GM06990 (cell line): ENCODE data around the gene ABCA7.
"Not testable (repeated sequence)": the region's sequence is repeated elsewhere in the genome, so short reads cannot be mapped to it uniquely, and the experiment has no call there.

Source experiments
- DNase-seq: peaks from one replicate; pipeline ENCODE4 v3.0.0-alpha.2; 2011; ENCODE audit not compliant: insufficient read length; ENCODE audit errors: extremely low read depth
- H3K27me3 ChIP-seq: replicated peaks from 2 replicates; pipeline ENCODE4 v1.6.0; 2011; ENCODE audit warnings: low read length; ENCODE audit not compliant: control insufficient read depth, insufficient read depth
- H3K36me3 ChIP-seq: 2 replicates; pipeline ENCODE4 v1.5.1; 2011; ENCODE audit warnings: low read length; ENCODE audit not compliant: control insufficient read depth, insufficient read depth
- H3K4me3 ChIP-seq: replicated peaks from 2 replicates; pipeline ENCODE4 v1.5.1; 2011; ENCODE audit warnings: low read depth, mild to moderate bottlenecking, control low read depth, low read length
- TF ChIP-seq, protein P1 (sequence below): IDR thresholded peaks from 2 replicates; pipeline ENCODE4 v1.5.1; 2011; ENCODE audit warnings: low read length, control low read depth, mild to moderate bottlenecking, inconsistent platforms; ENCODE audit not compliant: insufficient read depth, poor library complexity, severe bottlenecking

The ABCA7 gene

DNA sequence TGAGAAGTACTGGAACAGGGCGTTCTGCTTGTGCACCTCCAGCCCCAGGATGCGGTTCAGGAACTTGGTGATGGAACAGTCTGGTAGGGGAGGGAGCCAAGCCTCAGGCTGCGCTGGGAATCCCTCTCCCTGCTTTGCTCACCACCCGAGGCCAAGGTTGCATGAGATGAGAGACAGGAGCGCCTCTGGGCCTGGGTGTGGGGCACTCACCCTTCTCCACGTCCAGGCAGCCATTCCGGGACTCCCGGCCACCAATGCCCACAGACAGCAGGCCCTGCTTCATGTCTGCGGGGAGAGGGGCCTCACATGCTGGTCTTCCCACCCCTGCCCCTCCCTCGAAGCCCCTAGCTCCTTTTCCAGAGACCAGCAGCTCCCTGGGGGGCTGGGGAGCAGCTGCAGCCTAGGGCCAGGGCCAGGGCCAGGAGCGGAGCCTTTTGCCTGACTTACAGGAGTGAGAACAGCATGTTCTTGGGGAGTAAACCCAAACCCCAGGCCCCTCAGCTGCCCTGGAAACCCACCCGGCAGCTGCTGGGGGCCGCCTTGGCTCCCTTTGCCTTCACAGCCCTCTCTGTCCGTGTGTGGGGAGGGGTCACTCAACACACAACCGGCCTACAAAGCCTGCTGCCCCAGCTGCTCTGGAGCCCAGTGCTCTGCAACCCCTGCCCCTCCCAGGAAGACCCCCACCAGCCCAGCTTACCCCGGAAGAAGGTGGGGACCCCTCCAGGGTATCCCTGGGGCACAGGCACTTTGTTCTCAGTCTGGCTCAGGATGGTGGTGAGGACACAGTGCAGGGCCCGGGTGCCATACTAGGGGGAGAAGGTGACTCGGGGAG lies 71.1 kb downstream of the ABCA7 start:
- Histone ChIP-seq H3K4me3 (no peak overlapping the region), H3K36me3 (peaks cover 39% of the 10 kb centered on the region), H3K27me3 (no peaks in the 10 kb centered on the region)
- TF ChIP-seq, protein P1, sequence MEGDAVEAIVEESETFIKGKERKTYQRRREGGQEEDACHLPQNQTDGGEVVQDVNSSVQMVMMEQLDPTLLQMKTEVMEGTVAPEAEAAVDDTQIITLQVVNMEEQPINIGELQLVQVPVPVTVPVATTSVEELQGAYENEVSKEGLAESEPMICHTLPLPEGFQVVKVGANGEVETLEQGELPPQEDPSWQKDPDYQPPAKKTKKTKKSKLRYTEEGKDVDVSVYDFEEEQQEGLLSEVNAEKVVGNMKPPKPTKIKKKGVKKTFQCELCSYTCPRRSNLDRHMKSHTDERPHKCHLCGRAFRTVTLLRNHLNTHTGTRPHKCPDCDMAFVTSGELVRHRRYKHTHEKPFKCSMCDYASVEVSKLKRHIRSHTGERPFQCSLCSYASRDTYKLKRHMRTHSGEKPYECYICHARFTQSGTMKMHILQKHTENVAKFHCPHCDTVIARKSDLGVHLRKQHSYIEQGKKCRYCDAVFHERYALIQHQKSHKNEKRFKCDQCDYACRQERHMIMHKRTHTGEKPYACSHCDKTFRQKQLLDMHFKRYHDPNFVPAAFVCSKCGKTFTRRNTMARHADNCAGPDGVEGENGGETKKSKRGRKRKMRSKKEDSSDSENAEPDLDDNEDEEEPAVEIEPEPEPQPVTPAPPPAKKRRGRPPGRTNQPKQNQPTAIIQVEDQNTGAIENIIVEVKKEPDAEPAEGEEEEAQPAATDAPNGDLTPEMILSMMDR, result no peak
- DNase-seq, result no peak

DNA sequence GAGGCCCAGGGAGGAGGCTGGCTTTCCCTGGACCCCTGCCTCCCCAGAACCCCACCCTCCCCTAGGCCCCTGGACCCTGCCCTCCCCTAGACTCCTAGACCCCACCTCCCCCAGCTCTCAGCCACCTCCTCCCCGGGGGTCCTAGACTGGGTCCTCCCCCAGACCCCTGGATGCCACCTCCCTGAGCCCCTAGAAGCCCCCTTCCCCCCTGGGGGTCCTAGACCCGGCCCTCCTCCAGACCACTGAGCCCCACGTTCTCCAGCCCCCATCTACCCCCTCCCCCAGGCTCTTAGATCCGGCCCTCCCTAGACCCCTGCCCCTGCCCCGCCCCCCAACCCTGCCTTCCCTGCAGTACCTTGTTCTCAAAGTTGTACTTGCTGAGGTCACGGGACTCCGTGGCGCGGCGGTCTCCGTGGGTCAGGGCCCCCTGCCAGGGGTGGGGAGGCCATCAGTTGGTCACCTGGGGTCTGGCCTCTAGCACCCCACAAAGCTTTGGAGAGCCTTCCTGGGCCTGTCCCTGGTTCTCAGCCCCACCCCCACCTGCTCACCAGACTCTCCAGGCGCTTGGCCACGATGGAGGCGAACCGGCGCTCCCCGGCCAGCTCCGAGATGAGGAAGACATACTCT lies 71.8 kb downstream of the ABCA7 start:
- H3K27me3 ChIP-seq, result no peaks in the 10 kb centered on the region
- no peak overlapping the region for H3K4me3 ChIP-seq
- DNase-seq, result no peak
- TF ChIP-seq, protein P1, result no peak
- peaks cover 37% of the 10 kb centered on the region for H3K36me3 ChIP-seq

DNA sequence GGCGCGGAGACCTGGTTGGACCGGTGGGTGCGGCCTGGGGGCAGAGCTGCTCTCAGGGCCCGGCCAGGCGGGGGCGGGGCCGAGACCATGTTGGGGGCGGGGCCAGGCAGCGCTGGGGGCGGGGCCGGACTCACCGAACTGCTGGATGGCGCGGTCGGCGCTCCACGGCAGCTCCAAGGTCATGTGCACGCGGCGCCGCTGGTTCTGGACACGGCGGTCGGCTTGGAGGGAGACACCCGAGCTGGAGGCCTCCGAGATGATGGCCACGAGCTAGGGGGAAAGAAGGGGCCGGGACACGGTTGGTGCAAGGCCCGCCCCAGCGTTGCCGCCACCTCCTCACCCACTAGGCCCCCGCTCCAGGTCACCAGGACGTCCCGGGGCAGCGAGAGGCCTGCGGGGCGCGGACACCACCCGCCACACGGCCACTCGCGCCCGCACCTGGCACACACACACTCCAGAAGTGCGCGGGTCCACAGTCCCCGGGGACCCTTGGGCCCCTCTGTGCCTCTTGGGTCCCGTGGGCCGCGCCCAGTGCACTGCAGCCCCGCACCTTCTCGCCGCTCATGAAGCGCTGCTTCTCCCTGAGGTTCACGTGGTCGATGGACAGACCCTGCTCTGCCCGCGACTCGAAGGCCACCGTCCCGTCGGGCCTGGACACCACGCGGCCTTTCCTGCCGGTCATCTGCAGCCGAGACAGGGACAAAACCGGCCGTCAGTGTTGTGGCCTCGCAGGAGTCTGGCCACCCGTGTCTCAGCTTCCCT lies 72.5 kb downstream of the ABCA7 start:
- TF ChIP-seq, protein P1, result no peak
- no peak overlapping the region for H3K4me3 ChIP-seq
- H3K36me3 ChIP-seq, result peaks cover 36% of the 10 kb centered on the region
- DNase-seq, result no peak
- no peaks in the 10 kb centered on the region for H3K27me3 ChIP-seq

DNA sequence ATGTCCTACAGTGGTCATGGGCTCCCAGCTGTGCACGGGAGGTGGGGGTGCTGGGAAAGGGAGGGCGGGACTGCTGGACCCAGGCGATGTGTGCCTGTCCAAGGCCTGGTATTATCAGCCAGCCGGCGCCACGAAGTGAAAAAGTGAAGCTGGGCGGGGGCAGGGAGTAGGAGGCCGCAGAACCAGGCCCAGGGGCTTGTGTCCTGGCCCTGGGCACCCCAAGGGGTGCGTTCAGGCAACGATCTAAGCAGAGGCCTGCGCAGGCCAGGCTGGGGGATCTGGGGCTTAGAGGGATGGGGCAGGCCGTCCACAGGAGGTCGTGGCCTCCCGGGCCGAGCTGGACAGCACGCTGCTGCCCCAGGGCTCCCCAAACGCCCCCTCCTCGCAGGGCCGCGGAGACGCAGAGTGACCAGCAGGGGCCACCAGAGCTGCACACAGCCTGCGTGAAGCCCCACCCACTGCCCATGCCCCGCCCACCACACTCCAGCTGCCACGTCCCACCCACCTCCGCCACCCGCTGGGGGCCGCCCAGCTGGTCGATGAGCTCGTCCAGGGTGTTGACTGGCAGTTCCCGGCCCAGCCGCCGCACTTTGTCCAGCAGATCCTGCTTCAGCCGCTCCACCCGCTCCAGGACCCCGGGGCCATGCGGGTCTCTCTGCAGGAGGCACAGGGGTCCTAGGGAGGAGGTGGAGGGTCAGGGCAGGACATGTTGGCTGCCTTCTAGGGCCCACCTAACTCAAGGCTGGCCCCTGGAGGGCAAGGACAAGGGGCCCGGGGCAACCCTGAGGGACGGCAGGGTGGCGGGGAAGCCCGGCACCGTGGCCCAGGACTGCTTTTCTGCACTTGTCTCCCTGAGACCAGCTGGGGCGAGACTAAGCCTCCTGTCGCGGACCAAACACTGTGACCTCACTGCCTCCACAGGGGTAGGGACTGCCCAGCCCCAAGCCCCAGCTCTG lies 73.4 kb downstream of the ABCA7 start:
- H3K36me3 ChIP-seq, result peaks cover 41% of the 10 kb centered on the region
- TF ChIP-seq, protein P1, result peak; percentile 96
- peak; percentile 86 for DNase-seq
- H3K27me3 ChIP-seq, result no peaks in the 10 kb centered on the region
- no peak overlapping the region for H3K4me3 ChIP-seq

DNA sequence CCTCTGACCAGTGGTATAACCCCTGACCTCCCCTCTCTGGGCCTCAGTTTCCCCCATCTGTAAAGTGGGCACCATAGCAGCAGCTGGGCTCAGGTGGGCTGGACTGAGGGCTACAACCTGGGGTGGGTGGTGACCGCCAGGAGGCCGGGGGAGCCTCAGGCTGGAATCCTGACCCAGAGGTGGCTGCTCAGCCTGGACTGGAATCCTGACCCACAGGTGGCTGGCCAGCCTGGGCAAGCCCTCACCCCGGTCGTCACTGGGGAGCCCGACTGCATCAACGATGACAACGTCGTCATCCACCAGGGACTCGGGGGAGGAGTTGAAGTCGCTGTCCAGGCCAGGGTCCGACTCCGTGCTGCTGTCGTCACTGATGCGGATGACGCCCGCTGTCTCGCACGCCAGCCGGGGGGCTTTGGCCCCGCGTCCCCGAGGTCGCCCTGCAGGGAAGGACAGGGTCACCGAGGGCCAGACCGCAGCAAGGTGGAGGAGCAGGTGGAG lies 74.1 kb downstream of the ABCA7 start:
- DNase-seq, result no peak
- Histone ChIP-seq H3K27me3 (no peaks in the 10 kb centered on the region), H3K36me3 (peaks cover 42% of the 10 kb centered on the region), H3K4me3 (no peak overlapping the region)
- TF ChIP-seq, protein P1, result no peak

DNA sequence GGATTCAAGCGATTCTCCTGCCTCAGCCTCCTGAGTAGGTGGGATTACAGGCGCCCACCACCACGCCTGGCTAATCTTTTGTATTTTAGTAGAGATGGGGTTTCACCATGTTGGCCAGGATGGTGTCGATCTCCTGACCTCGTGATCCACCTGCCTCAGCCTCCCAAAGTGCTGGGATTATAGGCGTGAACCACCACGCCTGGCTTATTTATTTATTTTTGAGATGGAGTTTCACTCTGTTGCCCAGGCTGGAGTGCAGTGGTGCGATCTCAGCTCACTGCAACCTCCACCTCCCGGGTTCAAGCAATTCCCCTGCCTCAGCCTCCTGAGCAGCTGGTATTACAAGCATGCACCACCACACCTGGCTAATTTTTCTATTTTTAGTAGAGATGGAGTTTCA lies 74.8 kb downstream of the ABCA7 start:
- peaks cover 44% of the 10 kb centered on the region for H3K36me3 ChIP-seq
- not testable (repeated sequence) for H3K27me3 ChIP-seq, DNase-seq, H3K4me3 ChIP-seq
